ENCODE results near the gene RMRP. TPM values are rescaled to one million over a fixed set of nuclear protein-coding genes. Genes with fewer than 3 reads are reported as not detected.
"Not testable (repeated sequence)": the region's sequence is repeated elsewhere in the genome, so short reads cannot be mapped to it uniquely, and the experiment has no call there.

RMRP gene
- total RNA-seq, 2 donors from 2014 or later, result 5,785 to 10,768 TPM

DNA sequence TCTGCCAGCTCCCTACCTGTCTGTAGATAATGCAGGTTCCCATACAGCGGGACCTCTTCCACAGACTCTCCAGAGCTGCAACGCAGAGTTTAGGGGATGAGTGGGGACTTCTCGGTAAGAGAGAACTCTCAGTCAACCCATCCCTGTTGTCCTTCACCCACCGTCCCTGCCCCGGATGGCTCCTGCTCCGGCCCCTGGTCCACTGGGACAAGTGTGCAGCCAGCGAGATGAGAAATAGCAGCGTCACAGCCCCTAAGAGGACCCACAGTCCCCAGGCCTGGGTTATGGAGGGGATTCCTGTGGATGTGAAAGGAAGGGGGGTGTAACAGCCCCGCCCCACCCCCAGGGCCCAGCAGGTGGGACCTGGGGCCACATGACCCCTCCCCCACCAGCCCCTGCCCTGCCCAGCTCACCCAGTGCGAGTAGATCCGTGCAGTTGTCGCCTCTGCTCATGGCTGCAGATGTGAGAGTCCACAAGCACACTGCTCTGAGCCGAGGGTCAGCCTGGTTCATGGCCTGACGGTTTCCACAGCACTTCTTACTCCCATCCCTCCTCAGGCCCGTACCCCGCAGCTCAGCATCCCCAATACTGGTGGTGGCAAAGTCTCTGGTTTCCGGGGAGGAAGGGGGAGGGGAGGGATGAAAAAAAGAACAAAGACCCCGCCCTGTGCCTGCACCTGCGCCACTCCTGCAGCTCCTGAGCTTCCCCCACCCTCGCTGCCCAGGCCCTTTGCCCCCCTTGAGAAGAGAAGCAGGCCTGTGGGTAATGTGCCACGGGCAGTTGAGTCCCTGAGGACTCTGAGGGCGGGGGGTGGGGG lies 7.3 kb downstream of the RMRP start, which contains the start of gene SIT1:
TSS of gene SIT1 (minus strand) at position 591 of the 818 bp plus-strand sequence. CDS start at position 513, 78 bp downstream.
- H3K9me3 Mint-ChIP-seq, result no peaks in the 10 kb centered on the region
- peak; percentile 47 for ATAC-seq (replicated peaks)
- H3K4me1 Mint-ChIP-seq, result peaks cover 24% of the 10 kb centered on the region
- H3K27ac Mint-ChIP-seq, result peak within 1 kb of the TSS; percentile 94
- H3K4me3 Mint-ChIP-seq, result peak within 1 kb of the TSS; percentile 90
- H3K27me3 Mint-ChIP-seq, result no peaks in the 10 kb centered on the region
- peaks cover 41% of the 10 kb centered on the region for H3K36me3 Mint-ChIP-seq (ENCODE audit: low read depth)

DNA sequence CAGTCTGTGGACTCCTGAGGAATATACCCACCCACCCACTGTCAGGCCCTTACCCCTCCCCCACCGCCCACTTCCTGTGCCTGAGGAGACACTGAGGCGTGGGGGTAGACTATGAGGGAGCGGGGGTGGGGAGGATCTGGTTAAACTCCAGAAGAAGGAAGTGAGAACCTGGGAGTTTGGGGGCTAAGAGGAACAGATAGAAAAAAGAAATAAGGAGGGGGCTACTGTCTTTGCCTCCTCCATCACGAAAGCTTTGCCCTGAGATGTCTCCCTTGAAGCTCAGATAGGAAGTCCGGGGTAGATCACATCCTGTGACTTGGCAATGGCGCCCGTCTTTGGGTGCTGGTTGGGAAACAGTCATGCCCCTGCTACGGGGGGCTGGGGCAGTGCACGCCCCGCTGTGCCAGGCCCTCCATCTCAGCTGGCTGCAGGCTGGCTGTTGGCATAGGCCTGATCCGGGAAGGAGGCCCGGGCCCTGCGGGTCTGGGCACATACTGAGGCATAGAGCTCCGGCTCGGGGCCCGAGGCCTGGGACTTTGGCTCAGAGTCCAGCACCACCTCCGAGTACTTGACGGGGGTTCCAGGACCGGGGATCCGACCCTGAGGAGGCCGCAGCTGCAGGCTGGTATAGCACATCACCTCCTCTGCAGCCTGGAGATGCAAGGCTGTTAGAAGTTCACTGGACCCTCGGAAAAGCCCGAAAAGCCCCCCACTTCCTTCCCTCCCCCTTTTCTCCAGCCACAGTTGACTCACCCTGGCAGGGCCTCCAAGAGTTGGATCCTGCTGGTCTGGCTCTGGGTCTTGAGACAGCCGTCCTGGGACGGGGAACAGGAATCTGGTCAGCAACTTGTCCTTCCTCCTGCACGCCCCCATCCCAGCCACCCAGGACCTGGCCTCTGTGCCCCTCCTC lies 8.1 kb downstream of the RMRP start:
- ATAC-seq (replicated peaks), result no peak
- Mint-ChIP-seq H3K36me3 (ENCODE audit: low read depth) (peaks cover 44% of the 10 kb centered on the region), H3K4me1 (peaks cover 25% of the 10 kb centered on the region), H3K4me3 (peak overlapping the region; percentile 90), H3K9me3 (no peaks in the 10 kb centered on the region), H3K27me3 (no peaks in the 10 kb centered on the region), H3K27ac (peak overlapping the region; percentile 94)

DNA sequence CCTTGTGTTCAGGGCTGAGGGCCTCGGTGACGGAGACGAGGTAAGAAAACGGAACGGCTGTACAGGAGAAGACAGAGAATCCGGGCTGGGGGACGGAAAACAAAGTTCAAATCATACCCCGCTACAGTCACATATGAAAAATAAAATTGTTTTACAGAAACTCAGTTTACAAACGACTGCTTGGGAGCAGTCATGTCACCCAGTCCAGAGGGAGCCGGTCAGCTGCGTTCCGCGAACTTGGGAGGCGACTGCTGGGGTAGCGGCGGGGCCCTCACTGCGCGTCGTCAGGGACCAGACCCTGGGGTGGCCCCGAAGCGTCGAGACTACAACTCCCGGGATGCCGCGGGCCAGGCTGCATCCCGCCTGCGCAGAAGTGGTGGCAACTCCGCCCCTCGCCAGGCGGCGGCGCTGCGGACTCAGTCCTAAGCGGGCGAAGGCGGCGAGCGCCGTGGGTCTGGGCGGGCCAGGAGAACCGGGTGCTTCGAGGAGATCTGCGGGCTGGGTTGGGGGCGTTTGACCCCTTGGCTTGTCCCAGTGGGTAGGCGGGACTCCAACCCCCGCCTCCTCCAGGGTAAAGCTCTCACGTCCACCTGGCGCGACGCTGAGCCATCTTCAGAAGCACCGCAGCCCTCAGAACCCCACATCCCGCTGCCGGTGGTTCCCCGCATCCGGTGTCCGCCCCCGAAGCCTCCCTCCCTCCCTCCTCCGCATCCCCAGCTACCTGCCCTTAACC lies 11.1 kb downstream of the RMRP start:
- peak overlapping the region; percentile 94 for H3K27ac Mint-ChIP-seq
- H3K9me3 Mint-ChIP-seq, result no peaks in the 10 kb centered on the region
- H3K36me3 Mint-ChIP-seq (ENCODE audit: low read depth), result peaks cover 51% of the 10 kb centered on the region
- peak overlapping the region; percentile 90 for H3K4me3 Mint-ChIP-seq
- peaks cover 28% of the 10 kb centered on the region for H3K4me1 Mint-ChIP-seq
- ATAC-seq (replicated peaks), result peak; percentile 85
- H3K27me3 Mint-ChIP-seq, result no peaks in the 10 kb centered on the region

GRCh38 chr9:35646153-35646532 lies 11.7 kb downstream of the RMRP start:
- no peaks in the 10 kb centered on the region for H3K27me3 Mint-ChIP-seq
- peaks cover 51% of the 10 kb centered on the region for H3K36me3 Mint-ChIP-seq (ENCODE audit: low read depth)
- peak overlapping the region; percentile 90 for H3K4me3 Mint-ChIP-seq
- H3K27ac Mint-ChIP-seq, result peak overlapping the region; percentile 92
- H3K9me3 Mint-ChIP-seq, result no peaks in the 10 kb centered on the region
- peaks cover 24% of the 10 kb centered on the region for H3K4me1 Mint-ChIP-seq
- peak; percentile 8 for ATAC-seq (replicated peaks)

DNA sequence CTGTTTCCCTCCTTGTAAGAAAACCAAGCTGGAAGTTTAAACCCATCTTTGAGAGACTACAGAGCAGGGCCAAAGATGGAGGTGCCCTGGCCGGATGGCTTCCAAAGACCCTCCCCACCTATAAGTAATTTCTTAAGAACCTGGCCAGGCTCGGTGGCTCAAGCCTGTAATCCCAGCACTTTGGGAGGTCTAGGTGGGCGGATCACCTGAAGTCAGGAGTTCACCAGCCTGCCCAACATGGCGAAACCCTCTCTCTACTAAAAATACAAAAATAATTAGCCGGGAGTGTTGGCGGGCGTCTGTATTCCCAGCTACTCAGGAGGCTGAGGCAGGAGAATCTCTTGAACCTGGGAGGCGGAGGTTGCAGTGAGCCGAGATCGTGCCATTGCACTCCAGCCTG lies 12.1 kb downstream of the RMRP start:
- H3K27me3 Mint-ChIP-seq; H3K9me3 Mint-ChIP-seq; ATAC-seq (replicated peaks): not testable (repeated sequence)
- Mint-ChIP-seq H3K4me3 (peak overlapping the region; percentile 90), H3K4me1 (peaks cover 23% of the 10 kb centered on the region), H3K36me3 (ENCODE audit: low read depth) (peaks cover 55% of the 10 kb centered on the region), H3K27ac (peak overlapping the region; percentile 92)

GRCh38 chr9:35643046-35643445 lies 14.8 kb downstream of the RMRP start:
- H3K4me1 Mint-ChIP-seq, result peaks cover 24% of the 10 kb centered on the region
- no peak overlapping the region for H3K4me3 Mint-ChIP-seq
- H3K36me3 Mint-ChIP-seq (ENCODE audit: low read depth), result peaks cover 35% of the 10 kb centered on the region

GRCh38 chr9:35641478-35641877 lies 16.3 kb downstream of the RMRP start:
- not testable (repeated sequence) for H3K4me3 Mint-ChIP-seq; H3K27me3 Mint-ChIP-seq; H3K27ac Mint-ChIP-seq; H3K9me3 Mint-ChIP-seq; ATAC-seq (replicated peaks)
- Mint-ChIP-seq H3K36me3 (ENCODE audit: low read depth) (peaks cover 29% of the 10 kb centered on the region), H3K4me1 (peaks cover 15% of the 10 kb centered on the region)

More at GRCh38 chr9:35643046-35643445, 14.8 kb downstream of the RMRP start:
- H3K27ac Mint-ChIP-seq, result no peak overlapping the region
- no peak for ATAC-seq (replicated peaks)
- no peaks in the 10 kb centered on the region for H3K27me3 Mint-ChIP-seq
- H3K9me3 Mint-ChIP-seq, result peaks cover 4% of the 10 kb centered on the region

- H3K4me1 Mint-ChIP-seq, result peaks cover 24% of the 10 kb centered on the region
- not testable (repeated sequence) for H3K27me3 Mint-ChIP-seq; ATAC-seq (replicated peaks); H3K27ac Mint-ChIP-seq; H3K9me3 Mint-ChIP-seq
- H3K36me3 Mint-ChIP-seq (ENCODE audit: low read depth), result peaks cover 21% of the 10 kb centered on the region
- H3K4me3 Mint-ChIP-seq, result peak overlapping the region; percentile 64
Measured at GRCh38 chr9:35640431-35640830, 17.4 kb downstream of the RMRP start.

GRCh38 chr9:35639631-35640030 lies 18.2 kb downstream of the RMRP start:
- Mint-ChIP-seq H3K4me3 (peak overlapping the region; percentile 64), H3K9me3 (peaks cover 4% of the 10 kb centered on the region), H3K36me3 (ENCODE audit: low read depth) (peaks cover 16% of the 10 kb centered on the region), H3K4me1 (peaks cover 23% of the 10 kb centered on the region), H3K27ac (peak overlapping the region; percentile 65), H3K27me3 (no peaks in the 10 kb centered on the region)
- no peak for ATAC-seq (replicated peaks)

GRCh38 chr9:35639225-35639624 lies 18.6 kb downstream of the RMRP start:
- Mint-ChIP-seq H3K4me1 (peaks cover 20% of the 10 kb centered on the region), H3K27ac (peak overlapping the region; percentile 65), H3K4me3 (peak overlapping the region; percentile 64), H3K36me3 (ENCODE audit: low read depth) (peaks cover 12% of the 10 kb centered on the region)
- H3K9me3 Mint-ChIP-seq; ATAC-seq (replicated peaks); H3K27me3 Mint-ChIP-seq: not testable (repeated sequence)

DNA sequence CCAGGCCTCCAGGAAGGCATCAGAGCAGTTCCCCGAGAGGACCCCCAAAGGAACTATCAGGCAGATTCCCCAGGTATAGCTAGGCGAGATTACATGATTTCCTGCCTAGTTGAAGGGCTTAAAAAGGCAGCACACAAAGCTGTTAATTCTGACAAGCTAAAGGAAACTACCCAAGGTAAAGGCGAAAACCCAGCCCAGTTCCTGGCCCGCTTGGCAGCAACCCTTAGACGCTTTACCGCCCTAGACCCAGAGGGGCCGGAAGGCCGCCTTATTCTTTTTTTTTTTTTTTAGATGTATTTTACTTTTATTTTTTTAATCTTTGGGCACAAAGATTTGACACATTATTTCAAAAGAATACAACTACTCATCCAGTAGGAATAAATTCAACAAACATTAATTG lies 19.1 kb downstream of the RMRP start:
- H3K27ac Mint-ChIP-seq; H3K9me3 Mint-ChIP-seq; ATAC-seq (replicated peaks); H3K27me3 Mint-ChIP-seq: not testable (repeated sequence)
- H3K4me3 Mint-ChIP-seq, result peak overlapping the region; percentile 64
- peaks cover 20% of the 10 kb centered on the region for H3K4me1 Mint-ChIP-seq
- peaks cover 10% of the 10 kb centered on the region for H3K36me3 Mint-ChIP-seq (ENCODE audit: low read depth)

DNA sequence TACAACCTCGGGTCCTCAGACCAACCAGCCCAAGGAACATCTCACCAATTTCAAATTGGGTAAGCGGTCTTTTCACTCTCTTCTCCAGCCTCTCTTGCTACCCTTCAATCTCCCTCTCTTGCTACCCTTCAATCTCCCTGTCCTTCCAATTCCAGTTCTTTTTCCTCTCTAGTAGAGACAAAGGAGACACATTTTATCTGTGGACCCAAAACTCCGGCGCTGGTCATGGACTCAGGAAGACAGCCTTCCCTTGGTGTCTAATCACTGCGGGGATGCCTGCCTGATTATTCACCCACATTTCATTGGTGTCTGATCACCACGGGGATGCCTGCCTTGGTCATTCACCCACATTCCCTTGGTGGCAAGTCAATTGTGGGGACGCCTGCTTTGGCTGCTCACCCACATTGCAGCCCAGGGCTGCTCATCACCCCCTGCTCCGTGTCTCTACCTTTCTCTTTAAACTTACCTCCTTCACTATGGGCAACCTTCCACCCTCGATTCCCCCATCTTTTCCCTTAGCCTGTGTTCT lies 20.3 kb downstream of the RMRP start:
- ATAC-seq (replicated peaks); H3K27me3 Mint-ChIP-seq; H3K27ac Mint-ChIP-seq; H3K9me3 Mint-ChIP-seq; H3K4me3 Mint-ChIP-seq: not testable (repeated sequence)
- H3K36me3 Mint-ChIP-seq (ENCODE audit: low read depth), result peaks cover 10% of the 10 kb centered on the region
- peaks cover 20% of the 10 kb centered on the region for H3K4me1 Mint-ChIP-seq

GRCh38 chr9:35636877-35637246 lies 21.0 kb downstream of the RMRP start:
- not testable (repeated sequence) for H3K9me3 Mint-ChIP-seq; H3K27me3 Mint-ChIP-seq; H3K4me3 Mint-ChIP-seq; H3K27ac Mint-ChIP-seq; ATAC-seq (replicated peaks)
- peaks cover 10% of the 10 kb centered on the region for H3K36me3 Mint-ChIP-seq (ENCODE audit: low read depth)
- peaks cover 20% of the 10 kb centered on the region for H3K4me1 Mint-ChIP-seq

Measured in activated T-helper 17 cell treated with anti-CD3 and anti-CD28 coated beads, Interleukin-2, amount 50 U/mL, for 72 hours (primary cell).